Neural cell (in vitro differentiated cells): ENCODE data around the gene MUCL3. TPM values are rescaled to one million over a fixed set of nuclear protein-coding genes. Genes with fewer than 3 reads are reported as not detected.
"Not testable (repeated sequence)": the region's sequence is repeated elsewhere in the genome, so short reads cannot be mapped to it uniquely, and the experiment has no call there.

ENCODE experiments used
- H2AFZ ChIP-seq: fragments of 200-600, 300-800 bp; sonication (generic), shearing (Covaris generic); 2 replicates; pipeline ENCODE4 v1.6.0; 2014; ENCODE audit warnings: low read depth, mild to moderate bottlenecking, antibody characterized with exemption, low read length, moderate library complexity
- H3F3A ChIP-seq: fragments of 200-600 bp; shearing (Covaris generic); 2 replicates; pipeline ENCODE4 v1.6.1; 2016; ENCODE audit warnings: mild to moderate bottlenecking, moderate library complexity, mixed read lengths, antibody characterized with exemption, low read length; ENCODE audit not compliant: insufficient read depth, poor library complexity, severe bottlenecking
- H3K27ac ChIP-seq: fragments of 200-600, 300-800 bp; sonication (generic), shearing (Covaris generic); 2 replicates; pipeline ENCODE4 v1.5.1; 2014; ENCODE audit warnings: mild to moderate bottlenecking, low read length, moderate library complexity
- H3K27me3 ChIP-seq: fragments of 300-800, 200-600 bp; sonication (generic), shearing (Covaris generic); 2 replicates; pipeline ENCODE4 v1.6.0; 2014; ENCODE audit warnings: mild to moderate bottlenecking, low read depth, low read length, moderate library complexity; ENCODE audit not compliant: insufficient read depth
- H3K36me3 ChIP-seq: fragments of 300-800, 200-600 bp; sonication (generic), shearing (Covaris generic); 2 replicates; pipeline ENCODE4 v1.5.1; 2014; ENCODE audit warnings: mild to moderate bottlenecking, antibody characterized with exemption, low read length, moderate library complexity; ENCODE audit not compliant: insufficient read depth
- H3K4me2 ChIP-seq: fragments of 300-800, 200-600 bp; sonication (generic), shearing (Covaris generic); 2 replicates; pipeline ENCODE4 v1.6.0; 2014; ENCODE audit warnings: mild to moderate bottlenecking, low read length
- H3K4me3 ChIP-seq: fragments of 300-800, 200-600 bp; sonication (generic), shearing (Covaris generic); 2 replicates; pipeline ENCODE4 v1.5.1; 2014; ENCODE audit warnings: mild to moderate bottlenecking, low read length, moderate library complexity
- H3K79me2 ChIP-seq: fragments of 200-600 bp; shearing (Covaris generic); replicated peaks from 2 replicates; pipeline ENCODE4 v1.6.0; 2014; ENCODE audit warnings: mild to moderate bottlenecking, low read length, moderate library complexity; ENCODE audit not compliant: insufficient read depth
- H3K9ac ChIP-seq: fragments of 300-800, 200-600 bp; sonication (generic), shearing (Covaris generic); 2 replicates; pipeline ENCODE4 v1.6.1; 2016; ENCODE audit warnings: mild to moderate bottlenecking, low read length, mixed read lengths
- H3K9me2 ChIP-seq: fragments of 200-600 bp; shearing (Covaris generic); 2 replicates; pipeline ENCODE4 v1.6.1; 2016; ENCODE audit warnings: mild to moderate bottlenecking, low read length, mixed read lengths; ENCODE audit not compliant: insufficient read depth
- H3K9me3 ChIP-seq: fragments of 200-600, 300-800 bp; sonication (generic), shearing (Covaris generic); 2 replicates; pipeline ENCODE4 v1.6.1; 2016; ENCODE audit warnings: mild to moderate bottlenecking, mixed run types, low read length, moderate library complexity, mixed read lengths
- H4K20me1 ChIP-seq: fragments of 200-600 bp; shearing (Covaris generic); 2 replicates; pipeline ENCODE4 v1.6.1; 2016; ENCODE audit warnings: mild to moderate bottlenecking, mixed run types; ENCODE audit not compliant: insufficient read depth
- CTCF ChIP-seq: fragments of 450-650 bp; IDR thresholded peaks from 2 replicates; pipeline ENCODE4 v1.5.1; 2014; ENCODE audit warnings: antibody characterized with exemption, mild to moderate bottlenecking, moderate library complexity; ENCODE audit not compliant: poor library complexity, severe bottlenecking
- EP300 ChIP-seq: fragments of 450-650 bp; conservative IDR thresholded peaks from 2 replicates; pipeline ENCODE4 v1.6.1; 2014; ENCODE audit warnings: antibody characterized with exemption, mild to moderate bottlenecking, moderate library complexity; ENCODE audit not compliant: poor library complexity, severe bottlenecking
- MXI1 ChIP-seq: fragments of 450-650 bp; conservative IDR thresholded peaks from 2 replicates; pipeline ENCODE4 v1.6.1; 2014; ENCODE audit warnings: antibody characterized with exemption, mild to moderate bottlenecking; ENCODE audit not compliant: poor library complexity, severe bottlenecking
- RAD21 ChIP-seq: fragments of 450-650 bp; conservative IDR thresholded peaks from 2 replicates; pipeline ENCODE4 v1.6.1; 2014; ENCODE audit warnings: antibody characterized with exemption, mild to moderate bottlenecking, moderate library complexity
- REST ChIP-seq: IDR thresholded peaks from 2 replicates; pipeline ENCODE4 v1.6.1; 2012; ENCODE audit warnings: borderline replicate concordance
- SMC3 ChIP-seq: fragments of 450-650 bp; conservative IDR thresholded peaks from 2 replicates; pipeline ENCODE4 v1.6.1; 2014; ENCODE audit warnings: antibody characterized with exemption, mild to moderate bottlenecking, moderate library complexity; ENCODE audit not compliant: poor library complexity
- TAF1 ChIP-seq: IDR thresholded peaks from 2 replicates; pipeline ENCODE4 v1.6.1; 2012; ENCODE audit warnings: low read depth
- polyA plus RNA-seq: library from polyadenylated mRNA; depleted of rRNA; stranded (reverse); fragments of >200 nt; gene quantifications from 2 replicates; pipeline ENCODE4 v1.2.3, GENCODE V29; 2014

Gene MUCL3
- polyA plus RNA-seq, 1 donor from 2014 or later = not detected

- H3K4me2 ChIP-seq = no peak overlapping the region
- H3K9me3 ChIP-seq = no peaks in the 10 kb centered on the region
- no peak overlapping the region for H3K9ac ChIP-seq
- no peaks in the 10 kb centered on the region for H3K36me3 ChIP-seq
- no peaks in the 10 kb centered on the region for H3K9me2 ChIP-seq
- no peaks in the 10 kb centered on the region for H3K79me2 ChIP-seq
- no peaks in the 10 kb centered on the region for H3K27me3 ChIP-seq
- H3F3A ChIP-seq = no peaks in the 10 kb centered on the region
- no peak overlapping the region for H2AFZ ChIP-seq
- no peaks in the 10 kb centered on the region for H4K20me1 ChIP-seq
- no peak overlapping the region for H3K27ac ChIP-seq
- no peak for TF ChIP-seq REST
- no peak for TF ChIP-seq SMC3
- no peak for TF ChIP-seq CTCF
- no peak for TF ChIP-seq TAF1
- TF ChIP-seq RAD21 = no peak
- no peak overlapping the region for H3K4me3 ChIP-seq
Measured at GRCh38 chr6:30902709-30903108, 38.1 kb upstream of the MUCL3 start.

- Histone ChIP-seq H3F3A (no peaks in the 10 kb centered on the region), H3K4me2 (no peak overlapping the region), H4K20me1 (no peaks in the 10 kb centered on the region), H3K4me3 (no peak overlapping the region), H3K9me2 (no peaks in the 10 kb centered on the region), H3K9ac (no peak overlapping the region), H3K79me2 (peaks cover under 1% of the 10 kb centered on the region), H3K36me3 (no peaks in the 10 kb centered on the region), H3K27me3 (no peaks in the 10 kb centered on the region), H2AFZ (no peak overlapping the region), H3K27ac (no peak overlapping the region), H3K9me3 (no peaks in the 10 kb centered on the region)
- TF ChIP-seq REST (no peak), EP300 (no peak), MXI1 (no peak)
Measured at GRCh38 chr6:30903236-30903635, 37.5 kb upstream of the MUCL3 start.

GRCh38 chr6:30907290-30907757, 33.4 kb upstream of the MUCL3 start:
- not testable (repeated sequence) for H3F3A ChIP-seq, H3K27me3 ChIP-seq, H3K4me2 ChIP-seq, H2AFZ ChIP-seq, H3K9me3 ChIP-seq, H4K20me1 ChIP-seq, H3K36me3 ChIP-seq, H3K27ac ChIP-seq, H3K79me2 ChIP-seq, H3K9me2 ChIP-seq, H3K9ac ChIP-seq
- peak overlapping the region; percentile 75 for H3K4me3 ChIP-seq
